Hematopoietic multipotent progenitor cell treated with erythropoietin and hydrocortisone succinate and interleukin-3 and kit ligand, for 15 days (in vitro differentiated cells): ENCODE data around the gene PRR18.

Experiments
- DNase-seq: peaks from one replicate; pipeline ENCODE4 v3.0.0-alpha.2; 2015; ENCODE audit warnings: low spot score

PRR18 gene

GRCh38 chr6:166333172-166333995, 25.2 kb upstream of the PRR18 start:
- DNase-seq, result no peak

- no peak for DNase-seq
Measured at GRCh38 chr6:166331503-166332415, 23.6 kb upstream of the PRR18 start.

- DNase-seq, result peak; percentile 15
Measured at GRCh38 chr6:166330612-166331011, 22.4 kb upstream of the PRR18 start.

DNA sequence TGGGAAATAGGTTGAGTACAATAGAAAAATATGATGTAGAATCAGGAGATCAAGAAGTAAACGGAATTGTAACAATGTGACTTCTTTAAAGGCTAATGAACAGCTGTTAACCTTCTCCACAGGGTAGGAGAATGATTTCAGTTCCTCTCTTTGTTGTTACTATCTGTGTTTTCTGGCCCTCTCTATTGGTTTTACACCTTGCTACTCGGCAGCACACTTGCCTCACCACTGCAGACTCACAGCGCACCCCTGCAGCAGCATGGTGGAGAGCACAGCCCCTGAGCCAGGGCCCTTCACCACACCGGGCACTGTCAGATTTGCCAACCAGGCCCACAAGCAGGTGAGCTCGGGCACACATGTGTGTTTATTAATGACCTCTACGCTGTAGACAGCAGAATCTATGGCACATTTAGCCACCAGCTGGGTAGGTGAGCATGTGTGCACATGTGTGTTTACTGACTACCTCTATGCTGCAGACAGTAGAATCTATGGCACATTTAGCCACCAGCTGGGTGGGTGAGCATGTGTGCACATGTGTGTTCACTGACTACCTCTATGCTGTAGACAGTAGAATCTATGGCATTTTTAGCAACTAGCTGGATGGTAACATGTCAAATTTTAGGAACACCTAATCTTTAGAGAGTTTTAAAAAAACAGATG, 17.3 kb upstream of the PRR18 start:
- no peak for DNase-seq

GRCh38 chr6:166323395-166323794, 15.2 kb upstream of the PRR18 start:
- no peak for DNase-seq

- no peak for DNase-seq
Measured at GRCh38 chr6:166318649-166319600, 10.7 kb upstream of the PRR18 start.

- DNase-seq, result no peak
Measured at GRCh38 chr6:166318227-166318626, 10.0 kb upstream of the PRR18 start.

- DNase-seq, result no peak
Measured at GRCh38 chr6:166317261-166318212, 9.3 kb upstream of the PRR18 start.

- DNase-seq, result no peak
Measured at GRCh38 chr6:166315436-166315835, 7.2 kb upstream of the PRR18 start.

GRCh38 chr6:166314454-166314853, 6.3 kb upstream of the PRR18 start:
- no peak for DNase-seq

DNA sequence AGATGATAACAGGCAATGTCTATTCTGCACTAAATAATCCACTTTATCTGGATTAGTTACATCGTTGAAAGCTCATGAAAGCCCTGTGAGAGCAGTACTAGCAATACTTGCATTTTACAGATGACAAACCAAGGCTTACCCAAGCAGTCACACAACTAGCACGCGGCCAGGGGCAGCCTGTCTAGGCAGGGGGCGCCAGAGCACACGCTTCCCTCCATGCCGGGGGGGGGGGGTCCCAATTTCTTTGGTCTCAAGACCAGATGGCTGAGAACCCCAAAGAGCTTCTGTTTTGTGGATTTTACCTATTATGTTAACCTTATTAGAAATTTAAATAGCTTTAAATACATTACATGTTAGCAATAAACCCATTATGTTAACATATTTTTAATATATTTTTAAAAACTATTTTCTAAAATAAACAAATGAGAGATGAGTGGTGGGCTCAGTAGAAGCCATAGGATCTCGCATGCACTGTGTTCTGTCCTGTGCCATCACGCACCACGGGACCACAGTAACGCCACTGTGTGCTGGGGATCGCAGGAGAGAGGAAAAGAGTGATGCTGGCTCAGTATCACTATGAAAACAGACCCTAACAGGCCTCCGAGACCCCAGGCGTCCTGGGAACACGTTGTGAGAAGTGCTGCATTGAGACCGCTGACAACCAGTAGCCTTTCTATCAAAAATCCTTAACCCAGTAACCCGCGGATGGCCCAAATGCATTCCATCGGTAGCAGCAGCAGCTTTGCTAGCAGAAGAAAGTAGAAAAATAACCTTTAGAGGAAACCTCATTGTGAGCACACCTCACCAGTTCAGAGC, 5.3 kb upstream of the PRR18 start:
- DNase-seq, result peak; percentile 23

- no peak for DNase-seq
Measured at GRCh38 chr6:166312832-166313231, 4.6 kb upstream of the PRR18 start.

- DNase-seq, result no peak
Measured at GRCh38 chr6:166310634-166311033, 2.4 kb upstream of the PRR18 start.

DNA sequence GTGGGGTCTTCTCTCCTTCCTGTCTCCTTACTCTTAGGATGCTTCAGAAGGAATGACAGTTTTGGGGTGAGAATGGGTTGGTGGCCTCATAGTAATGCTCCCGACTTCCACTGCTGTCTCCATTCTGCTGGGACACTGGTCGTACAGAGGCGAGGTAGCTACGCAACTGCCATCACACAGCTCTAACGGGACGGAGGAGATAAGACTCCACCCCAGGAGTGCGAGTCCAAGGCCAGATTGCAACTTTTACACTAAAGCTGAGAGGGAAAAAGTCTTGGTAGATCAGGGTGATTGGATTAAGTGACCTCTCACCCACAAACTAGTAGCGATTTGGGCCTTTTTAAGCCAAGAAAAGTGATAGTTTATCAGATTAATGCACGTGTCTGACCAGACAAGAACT, 1.8 kb upstream of the PRR18 start:
- no peak for DNase-seq

- no peak for DNase-seq
Measured at GRCh38 chr6:166308769-166309589, 787 bp upstream of the PRR18 start.

GRCh38 chr6:166307082-166308032, 835 bp downstream of the PRR18 start:
- DNase-seq, result no peak

- no peak for DNase-seq
Measured at GRCh38 chr6:166306378-166307081, 1.7 kb downstream of the PRR18 start.
